Stromal cell of bone marrow (primary cell): ENCODE measurements around the gene RYR2.
"Not testable (repeated sequence)": the region's sequence is repeated elsewhere in the genome, so short reads cannot be mapped to it uniquely, and the experiment has no call there.

Source experiments
- DNase-seq: peaks from one replicate; pipeline ENCODE4 v3.0.0-alpha.2; 2012; ENCODE audit warnings: low read depth

Gene RYR2

GRCh38 chr1:237084341-237085077 lies 42.5 kb downstream of the RYR2 start:
- DNase-seq: no peak

DNA sequence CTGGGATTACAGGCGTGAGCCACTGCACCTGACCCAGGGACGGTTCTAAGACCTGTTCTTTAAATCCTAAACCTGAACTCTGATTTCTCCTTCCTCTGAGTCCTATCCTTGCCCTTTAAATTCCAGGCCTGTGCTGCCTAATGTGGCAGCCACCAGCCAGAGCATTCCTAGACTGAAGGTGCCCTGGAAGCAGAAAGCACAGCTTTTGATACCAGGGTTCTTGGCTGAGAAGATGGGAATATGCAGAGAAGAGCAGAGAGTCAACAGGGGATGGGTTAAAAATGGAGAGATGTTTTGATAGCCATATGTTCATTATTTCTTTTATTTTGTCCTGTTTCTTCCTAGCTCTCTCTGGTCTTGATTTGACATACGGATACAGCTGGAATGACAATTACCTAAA lies 49.7 kb downstream of the RYR2 start:
- DNase-seq: no peak

DNA sequence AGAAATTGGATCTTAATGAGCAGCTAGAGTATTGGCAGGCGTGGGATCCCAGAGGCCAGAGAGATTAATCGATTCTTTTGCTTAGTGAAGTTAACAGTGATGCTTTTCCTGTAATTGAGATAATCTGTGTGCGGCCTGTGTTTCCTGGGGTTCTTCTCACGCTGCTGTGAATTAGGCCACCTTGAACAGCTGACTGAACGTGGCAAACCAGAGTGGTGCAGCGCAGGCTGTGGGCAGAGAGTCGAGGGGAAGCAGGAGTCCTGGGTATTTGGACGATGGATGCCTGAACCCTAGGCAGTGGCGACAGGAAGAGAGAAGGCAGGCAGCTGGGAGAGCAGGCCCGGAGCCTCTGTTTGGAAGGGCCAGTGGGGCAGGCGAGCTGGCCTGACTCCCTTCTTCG lies 51.7 kb downstream of the RYR2 start:
- DNase-seq: no peak

DNA sequence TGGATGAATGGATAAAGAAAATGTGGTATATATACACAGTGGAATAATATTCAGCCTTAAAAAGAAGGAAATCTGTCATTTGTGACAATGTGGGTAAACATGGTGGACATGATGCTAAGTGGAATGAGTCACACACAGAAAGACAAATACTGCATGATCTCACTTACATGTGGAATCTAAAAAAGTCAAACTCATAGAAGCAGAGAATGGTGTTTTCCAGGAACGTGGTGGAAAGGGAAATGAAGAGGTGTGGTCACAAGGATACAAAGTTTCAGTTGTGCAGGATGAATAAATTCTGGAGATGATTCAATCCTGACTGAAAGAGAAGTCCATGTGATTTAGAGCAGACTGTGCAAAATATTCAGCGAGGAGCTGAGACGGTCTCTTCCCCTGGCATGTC lies 56.6 kb downstream of the RYR2 start:
- DNase-seq: no peak

- no peak for DNase-seq
Measured at GRCh38 chr1:237103021-237103420, 61.0 kb downstream of the RYR2 start.

GRCh38 chr1:237104096-237104495 lies 62.1 kb downstream of the RYR2 start:
- DNase-seq: no peak

GRCh38 chr1:237105826-237106225 lies 63.8 kb downstream of the RYR2 start:
- DNase-seq: no peak

- no peak for DNase-seq
Measured at GRCh38 chr1:237108297-237109040, 66.5 kb downstream of the RYR2 start.

DNA sequence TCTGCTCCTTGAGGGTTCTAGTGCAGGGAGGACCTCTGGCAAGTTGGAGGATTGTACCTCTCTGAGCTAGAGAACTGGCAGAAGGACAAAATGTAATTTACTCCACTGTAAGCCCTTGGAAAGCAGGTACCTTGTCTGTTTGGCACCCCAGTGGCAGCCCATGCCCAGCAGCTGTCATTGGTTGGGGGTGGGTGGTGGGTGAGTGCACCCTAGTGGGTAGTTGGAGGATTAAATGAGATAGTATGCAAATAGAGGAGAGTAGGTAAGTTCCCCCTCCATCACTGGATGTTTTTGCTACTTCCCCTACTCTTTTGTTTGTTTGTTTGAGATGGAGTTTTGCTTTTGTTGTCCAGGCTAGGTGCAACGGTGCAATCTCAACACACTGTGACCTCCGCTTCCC lies 69.8 kb downstream of the RYR2 start:
- no peak for DNase-seq

DNA sequence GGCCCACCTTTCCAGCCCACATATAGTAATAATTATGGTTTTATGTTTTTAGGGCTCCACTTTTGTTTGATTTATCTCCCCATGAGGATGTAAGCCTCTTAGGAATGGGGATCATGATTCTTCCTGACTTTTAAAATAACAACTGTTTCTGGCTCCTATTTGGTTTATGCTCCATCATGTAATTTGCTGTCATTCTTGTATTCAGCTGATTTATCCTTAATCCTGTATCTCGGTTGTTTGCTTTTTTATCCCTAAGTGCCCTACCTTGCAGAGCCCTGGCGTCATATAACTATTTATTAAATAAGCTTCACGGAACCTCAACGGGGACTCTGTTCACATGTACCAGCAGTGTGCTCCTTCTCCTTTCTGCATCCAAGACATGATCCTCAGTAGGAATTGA lies 70.7 kb downstream of the RYR2 start:
- no peak for DNase-seq

DNA sequence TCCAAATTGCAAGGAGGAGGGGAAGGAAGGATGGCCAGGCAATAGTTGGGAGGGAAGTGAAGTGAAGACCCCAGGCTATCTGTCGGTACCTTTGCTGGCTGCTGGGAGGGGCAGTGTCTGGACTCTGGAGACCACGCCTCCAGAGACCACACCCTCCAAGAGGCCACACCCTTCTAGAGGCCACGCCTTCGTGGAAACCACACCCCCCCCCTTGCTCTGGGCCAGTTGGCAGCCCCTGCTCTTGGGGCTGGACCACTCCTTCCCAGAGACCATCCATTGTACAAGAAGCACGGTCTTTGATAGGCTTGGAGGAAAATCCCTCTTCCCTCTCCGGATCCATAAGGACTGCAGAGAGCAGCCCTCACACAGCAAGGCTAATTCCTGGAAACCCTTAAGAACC lies 73.1 kb downstream of the RYR2 start:
- DNase-seq: no peak

DNA sequence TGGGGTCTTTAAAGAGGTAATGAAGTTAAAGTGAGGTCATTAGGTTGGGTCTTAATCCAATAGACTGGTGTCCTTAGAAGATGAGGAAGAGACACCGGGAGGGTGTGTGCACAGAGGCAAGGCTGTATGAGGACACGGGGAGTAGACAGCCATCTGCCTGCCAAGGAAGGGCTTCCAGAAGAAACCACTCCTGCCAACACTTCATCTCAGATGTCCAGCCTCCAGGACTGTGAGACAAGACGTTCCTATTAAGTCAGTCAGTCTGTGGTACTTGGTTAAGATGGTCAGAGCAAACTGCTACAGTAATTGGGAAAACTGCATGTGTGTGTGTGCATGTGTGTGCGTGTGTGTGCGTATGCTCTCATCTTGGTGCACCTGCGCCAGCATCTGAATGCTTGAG lies 77.1 kb downstream of the RYR2 start:
- DNase-seq: no peak

DNA sequence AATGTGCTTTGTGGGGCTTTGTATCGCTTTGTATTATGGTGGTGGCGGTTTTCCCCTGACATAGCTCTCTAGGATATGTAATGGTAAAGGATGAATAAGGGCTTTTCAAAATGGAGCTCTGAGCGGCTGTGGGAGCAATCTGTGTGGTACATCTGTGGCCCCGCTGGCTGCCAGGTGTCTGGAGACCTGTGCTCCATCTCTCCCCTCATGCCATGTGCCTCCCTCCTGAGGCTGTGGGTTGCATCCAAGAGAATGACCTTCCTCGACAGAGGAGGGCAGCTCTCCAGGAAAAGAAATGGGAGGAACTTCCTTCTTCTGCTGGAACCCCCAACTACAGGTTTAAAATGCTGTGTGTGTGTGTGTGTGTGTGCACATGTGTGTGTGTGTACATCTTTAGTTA lies 78.7 kb downstream of the RYR2 start:
- no peak for DNase-seq

- no peak for DNase-seq
Measured at GRCh38 chr1:237124856-237125462, 83.0 kb downstream of the RYR2 start.

- no peak for DNase-seq
Measured at GRCh38 chr1:237126180-237126579, 84.2 kb downstream of the RYR2 start.

- not testable (repeated sequence) for DNase-seq
Measured at GRCh38 chr1:237127301-237127700, 85.3 kb downstream of the RYR2 start.

DNA sequence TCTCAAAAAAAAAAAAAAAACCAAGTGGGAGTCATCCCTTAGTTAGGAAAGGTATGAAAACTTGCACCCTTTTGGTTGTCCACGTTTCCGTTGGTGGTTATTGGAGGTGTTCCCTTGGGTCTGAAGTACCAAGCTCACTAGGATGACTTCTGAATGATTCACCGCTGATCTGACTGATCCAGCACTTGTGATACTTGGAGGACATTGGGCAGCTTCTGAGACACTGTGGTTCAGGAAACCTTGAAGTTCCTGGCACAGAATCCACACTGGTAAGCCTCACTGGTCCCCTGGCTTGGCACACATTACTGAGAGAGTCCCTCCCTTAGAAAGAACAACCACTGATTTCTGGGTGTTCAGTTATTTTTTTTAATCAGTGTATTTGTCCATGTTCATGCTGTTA lies 91.9 kb downstream of the RYR2 start:
- no peak for DNase-seq

DNA sequence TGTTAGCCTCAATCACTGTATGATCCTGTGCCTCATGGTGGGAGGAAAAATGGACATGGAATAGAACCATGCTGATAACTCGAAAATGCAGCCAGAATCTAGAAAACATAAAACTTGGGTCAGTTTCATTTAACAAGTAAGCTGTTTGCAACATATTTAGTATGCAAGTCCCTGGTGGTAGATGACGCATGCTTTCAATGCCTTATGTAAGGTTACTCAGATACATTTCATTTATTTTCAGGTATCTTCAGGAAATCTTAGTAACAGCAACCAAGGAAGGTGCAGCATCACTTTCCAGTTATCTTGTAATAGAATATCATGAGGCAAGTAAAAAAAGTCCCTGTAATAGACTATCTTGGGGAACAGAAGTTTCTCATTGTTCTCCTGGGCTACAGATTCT lies 92.9 kb downstream of the RYR2 start:
- no peak for DNase-seq

DNA sequence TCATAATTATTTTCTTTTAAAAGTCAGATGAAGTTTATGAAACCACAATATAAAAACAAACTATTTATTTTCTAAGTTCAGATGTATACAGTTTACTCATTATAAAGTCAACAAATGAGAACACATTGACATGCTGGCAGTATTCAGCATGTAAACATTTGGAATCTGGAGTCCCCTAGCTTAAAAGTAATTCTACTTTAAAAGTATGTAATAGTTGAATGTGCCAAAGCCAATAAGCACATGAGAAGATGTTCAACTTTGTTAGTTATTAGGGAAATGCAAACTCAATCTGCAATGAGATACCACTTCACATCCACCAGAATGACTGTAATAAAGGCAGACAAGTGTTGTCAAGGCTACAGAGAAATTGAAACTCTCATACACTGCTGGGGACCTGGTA lies 96.6 kb downstream of the RYR2 start:
- DNase-seq: no peak

DNA sequence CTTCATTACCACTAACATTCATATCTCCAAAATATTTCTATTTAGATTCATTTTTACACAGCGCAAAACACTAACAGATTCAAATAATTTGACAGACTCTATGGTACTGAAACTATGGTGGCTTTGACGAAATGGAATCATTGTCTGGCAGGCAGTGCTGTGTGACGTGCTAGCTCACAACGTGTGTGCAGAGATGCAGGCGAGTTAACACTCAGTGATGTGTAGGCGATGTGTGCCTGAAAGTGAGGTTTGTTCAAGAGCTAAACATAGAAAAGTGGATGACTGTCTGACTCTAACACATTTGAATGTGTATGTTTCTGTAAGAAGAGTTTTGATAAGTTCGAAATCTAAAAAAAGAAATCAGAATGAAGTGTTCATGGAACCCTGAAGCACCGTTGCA lies 97.7 kb downstream of the RYR2 start:
- DNase-seq: no peak

GRCh38 chr1:237140986-237141385 lies 99.0 kb downstream of the RYR2 start:
- no peak for DNase-seq

DNA sequence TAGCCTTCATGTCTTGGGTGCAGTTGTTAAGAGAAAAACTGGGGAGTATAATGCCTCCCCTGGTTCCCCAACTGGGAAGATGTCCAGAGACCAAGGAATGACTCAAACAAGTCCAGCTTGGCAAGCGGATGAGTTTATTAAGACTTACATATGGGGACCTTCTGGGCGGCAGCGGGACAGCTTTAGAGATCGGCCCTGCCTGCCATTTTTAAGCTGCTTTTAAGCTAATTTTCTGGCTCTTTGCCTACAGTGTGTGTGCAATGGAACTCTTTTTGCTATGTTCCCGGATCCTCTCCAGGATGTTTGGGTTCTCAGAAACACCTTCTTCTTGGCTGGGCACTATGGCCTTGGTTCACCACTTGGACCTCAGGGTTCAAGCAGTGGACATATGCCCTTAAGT lies 99.5 kb downstream of the RYR2 start:
- no peak for DNase-seq

GRCh38 chr1:237145379-237146135 lies 103.6 kb downstream of the RYR2 start:
- no peak for DNase-seq
